ENCODE measurements around the gene RAB7A.

Gene RAB7A

GRCh38 chr3:128845119-128845777, 119.3 kb downstream of the RAB7A start:
- peak overlapping the region; percentile 43 for H3K4me3 ChIP-seq (ENCODE audit: low read depth, low read length)
- TF ChIP-seq CTCF (IDR thresholded peaks at IDR 0.05; ENCODE audit: low read depth, low read length): no peak

- peak; percentile 60 for TF ChIP-seq CTCF (IDR thresholded peaks at IDR 0.05; ENCODE audit: low read depth, low read length)
- H3K4me3 ChIP-seq (ENCODE audit: low read depth, low read length): peak overlapping the region; percentile 43
Observed at GRCh38 chr3:128845778-128846485, 119.9 kb downstream of the RAB7A start.

GRCh38 chr3:128846486-128846891, 120.5 kb downstream of the RAB7A start:
- no peak overlapping the region for H3K4me3 ChIP-seq (ENCODE audit: low read depth, low read length)
- no peak for TF ChIP-seq CTCF (IDR thresholded peaks at IDR 0.05; ENCODE audit: low read depth, low read length)

- H3K4me3 ChIP-seq (ENCODE audit: low read depth, low read length): no peak overlapping the region
- TF ChIP-seq CTCF (IDR thresholded peaks at IDR 0.05; ENCODE audit: low read depth, low read length): no peak
Observed at GRCh38 chr3:128847666-128848370, 121.8 kb downstream of the RAB7A start.

- TF ChIP-seq CTCF (IDR thresholded peaks at IDR 0.05; ENCODE audit: low read depth, low read length): no peak
- H3K4me3 ChIP-seq (ENCODE audit: low read depth, low read length): no peak overlapping the region
Observed at GRCh38 chr3:128848936-128849335, 123.0 kb downstream of the RAB7A start.

- no peak overlapping the region for H3K4me3 ChIP-seq (ENCODE audit: low read depth, low read length)
- TF ChIP-seq CTCF (IDR thresholded peaks at IDR 0.05; ENCODE audit: low read depth, low read length): no peak
Observed at GRCh38 chr3:128849911-128850455, 124.0 kb downstream of the RAB7A start.
